CD14-positive monocyte (primary cell): ENCODE measurements around the gene TMEM151A. TPM values are rescaled to one million over a fixed set of nuclear protein-coding genes. Genes with fewer than 3 reads are reported as not detected.

Experiments
- DNase-seq, 3 donors: peaks; one replicate each; pipeline ENCODE4 v3.0.0-alpha.2; 2011 to 2022
- H2AFZ ChIP-seq: 2 replicates; pipeline ENCODE4 v1.6.0; 2012; ENCODE audit warnings: mild to moderate bottlenecking, low read depth, low read length, inconsistent platforms; ENCODE audit not compliant: insufficient read depth, poor library complexity, severe bottlenecking
- H3K27ac ChIP-seq, 2 donors: 1 replicate in 1 of 2; 2 replicates in 1 of 2; pipeline ENCODE4 v1.5.1; 2012 to 2013; ENCODE audit warnings: low read length in 2 of 2, control low read depth in 1 of 2, inconsistent platforms in 1 of 2, low read depth in 1 of 2, mild to moderate bottlenecking in 1 of 2
- H3K27me3 ChIP-seq, 2 donors: one replicate each; pipeline versions ENCODE4 v1.6.0 to v1.6.1; 2011 to 2013; ENCODE audit warnings: low read length in 2 of 2; ENCODE audit not compliant: control insufficient read depth in 2 of 2, insufficient read depth in 2 of 2
- H3K36me3 ChIP-seq, 2 donors: replicated peaks in 1 of 2; 1 replicate in 1 of 2; 2 replicates in 1 of 2; pipeline versions ENCODE4 v1.5.1 to v1.6.1; 2012 to 2013; ENCODE audit warnings: low read length in 2 of 2, control low read depth in 1 of 2, inconsistent platforms in 1 of 2, mild to moderate bottlenecking in 1 of 2; ENCODE audit not compliant: insufficient read depth in 2 of 2, control insufficient read depth in 1 of 2
- H3K4me1 ChIP-seq, 2 donors: 1 replicate in 1 of 2; 2 replicates in 1 of 2; pipeline versions ENCODE4 v1.5.1 to v1.6.1; 2012 to 2013; ENCODE audit warnings: low read length in 2 of 2, control low read depth in 1 of 2, inconsistent platforms in 1 of 2, mild to moderate bottlenecking in 1 of 2, moderate library complexity in 1 of 2; ENCODE audit not compliant: insufficient read depth in 2 of 2, control insufficient read depth in 1 of 2
- H3K4me2 ChIP-seq: replicated peaks from 2 replicates; pipeline ENCODE3; 2012; ENCODE audit warnings: low read length, moderate library complexity, mild to moderate bottlenecking; ENCODE audit not compliant: poor library complexity, severe bottlenecking; ENCODE audit errors: extremely low read depth
- H3K4me3 ChIP-seq, 3 experiments: fragments of 200-600 bp in 1 of 3; sonication (generic) in 1 of 3; replicated peaks in 1 of 3; 1 replicate in 2 of 3; 2 replicates in 1 of 3; pipeline ENCODE4 v1.5.1; 2011 to 2013; ENCODE audit warnings: low read length in 3 of 3, mild to moderate bottlenecking in 3 of 3, control low read depth in 2 of 3, low read depth in 2 of 3, inconsistent platforms in 1 of 3, moderate library complexity in 1 of 3
- H3K79me2 ChIP-seq: 2 replicates; pipeline ENCODE4 v1.6.0; 2012; ENCODE audit warnings: mild to moderate bottlenecking, control low read depth, inconsistent platforms, low read length, moderate library complexity; ENCODE audit not compliant: insufficient read depth
- H3K9ac ChIP-seq: 2 replicates; pipeline ENCODE4 v1.6.0; 2017; ENCODE audit warnings: low read length, mild to moderate bottlenecking; ENCODE audit not compliant: insufficient read depth, poor library complexity, severe bottlenecking
- H3K9me3 ChIP-seq, 2 donors: replicated peaks in 1 of 2; 1 replicate in 1 of 2; 2 replicates in 1 of 2; pipeline versions ENCODE4 v1.5.1 to v1.6.1; 2012 to 2013; ENCODE audit warnings: low read length in 2 of 2, control low read depth in 1 of 2; ENCODE audit not compliant: control insufficient read depth in 1 of 2, insufficient read depth in 1 of 2
- H4K20me1 ChIP-seq: 2 replicates; pipeline ENCODE4 v1.6.0; 2012; ENCODE audit warnings: mild to moderate bottlenecking, low read length, control low read depth, moderate library complexity; ENCODE audit not compliant: insufficient read depth
- H3K27ac Mint-ChIP-seq, 7 donors: one replicate each; pipeline ENCODE4 v1.8.0; 2020; ENCODE audit warnings: mild to moderate bottlenecking in 7 of 7, mixed read lengths in 7 of 7, moderate library complexity in 6 of 7, inconsistent platforms in 2 of 7
- H3K27me3 Mint-ChIP-seq, 3 donors: one replicate each; pipeline ENCODE4 v1.8.0; 2021 to 2022; ENCODE audit warnings: low read depth in 3 of 3, mild to moderate bottlenecking in 3 of 3, mixed read lengths in 3 of 3, moderate library complexity in 3 of 3, inconsistent platforms in 1 of 3
- H3K36me3 Mint-ChIP-seq, 2 donors: one replicate each; pipeline ENCODE4 v1.8.0; 2020; ENCODE audit warnings: mixed read lengths in 2 of 2, inconsistent platforms in 1 of 2, mild to moderate bottlenecking in 1 of 2
- H3K4me1 Mint-ChIP-seq: one replicate; pipeline ENCODE4 v1.8.0; 2020; ENCODE audit warnings: mild to moderate bottlenecking, mixed read lengths
- H3K4me3 Mint-ChIP-seq, 2 donors: one replicate each; pipeline ENCODE4 v1.8.0; 2020; ENCODE audit warnings: mild to moderate bottlenecking in 2 of 2, mixed read lengths in 2 of 2, moderate library complexity in 1 of 2
- H3K9me3 Mint-ChIP-seq, 7 donors: one replicate each; pipeline ENCODE4 v1.8.0; 2020 to 2022; ENCODE audit warnings: mixed read lengths in 7 of 7, mild to moderate bottlenecking in 6 of 7, moderate library complexity in 6 of 7, inconsistent platforms in 2 of 7
- WGBS: methylation state at CpG from one replicate; pipeline ENCODE4 v1.1.5; 2013; ENCODE audit warnings: missing lambda C conversion rate; ENCODE audit not compliant: insufficient coverage; 5-methylcytosine and 5-hydroxymethylcytosine counted together
- intact Hi-C, 2 donors: fragments of 100-400 bp; cut with micrococcal nuclease; formaldehyde crosslinking; loops; one replicate each; pipeline versions ENCODE4 v1.15.0 to v1.15.1; 2023
- polyA plus RNA-seq, 3 donors: library from polyadenylated mRNA; depleted of rRNA in 1 of 3; unstranded in 2 of 3; stranded (reverse) in 1 of 3; fragments of 300-500 nt in 2 of 3; fragments of >200 nt in 1 of 3; fragmentation: Illumina TruSeq in 2 of 3; gene quantifications; 1 replicate in 2 of 3; 2 replicates in 1 of 3; pipeline ENCODE4 v1.2.3, GENCODE V29; 2012 to 2021
- TF ChIP-seq, protein P1 (sequence below): fragments of 200-600 bp; IDR thresholded peaks from one replicate; pipeline ENCODE4 v1.8.0; 2022; ENCODE audit warnings: antibody characterized with exemption, mild to moderate bottlenecking

TMEM151A gene
- polyA plus RNA-seq, 3 donors, result not detected

GRCh38 chr11:66294626-66295620 is 3.2 kb downstream of the TMEM151A start:
- no peak overlapping the region for H3K27ac ChIP-seq
- peaks cover 3 to 7% of the 10 kb centered on the region in 2 donors for H3K36me3 Mint-ChIP-seq
- intact Hi-C loops, result no loop called here
- H3K4me1 ChIP-seq, result peaks cover 10 to 14% of the 10 kb centered on the region in 2 donors
- H3K4me3 ChIP-seq, result no peak overlapping the region
- peaks cover 0 to 11% of the 10 kb centered on the region in 2 donors for H3K9me3 ChIP-seq
- peaks cover 22 to 44% of the 10 kb centered on the region in 2 donors for H3K27me3 ChIP-seq
- H3K4me1 Mint-ChIP-seq, result peaks cover 9% of the 10 kb centered on the region
- H2AFZ ChIP-seq, result no peak overlapping the region
- H3K4me3 Mint-ChIP-seq, result no peak overlapping the region
- H3K9ac ChIP-seq, result no peak overlapping the region
- no peaks in the 10 kb centered on the region for H4K20me1 ChIP-seq
- H3K9me3 Mint-ChIP-seq, result peaks cover 0 to 7% (median 4%) of the 10 kb centered on the region in 7 donors
- whole genome bisulfite sequencing, result 77% methylated on average over 107 of the region's 123 CpGs
- no peak overlapping the region for H3K4me2 ChIP-seq
- no peak for DNase-seq
- no peaks in the 10 kb centered on the region for H3K36me3 ChIP-seq
- no peak overlapping the region for H3K27ac Mint-ChIP-seq
- TF ChIP-seq, protein P1, sequence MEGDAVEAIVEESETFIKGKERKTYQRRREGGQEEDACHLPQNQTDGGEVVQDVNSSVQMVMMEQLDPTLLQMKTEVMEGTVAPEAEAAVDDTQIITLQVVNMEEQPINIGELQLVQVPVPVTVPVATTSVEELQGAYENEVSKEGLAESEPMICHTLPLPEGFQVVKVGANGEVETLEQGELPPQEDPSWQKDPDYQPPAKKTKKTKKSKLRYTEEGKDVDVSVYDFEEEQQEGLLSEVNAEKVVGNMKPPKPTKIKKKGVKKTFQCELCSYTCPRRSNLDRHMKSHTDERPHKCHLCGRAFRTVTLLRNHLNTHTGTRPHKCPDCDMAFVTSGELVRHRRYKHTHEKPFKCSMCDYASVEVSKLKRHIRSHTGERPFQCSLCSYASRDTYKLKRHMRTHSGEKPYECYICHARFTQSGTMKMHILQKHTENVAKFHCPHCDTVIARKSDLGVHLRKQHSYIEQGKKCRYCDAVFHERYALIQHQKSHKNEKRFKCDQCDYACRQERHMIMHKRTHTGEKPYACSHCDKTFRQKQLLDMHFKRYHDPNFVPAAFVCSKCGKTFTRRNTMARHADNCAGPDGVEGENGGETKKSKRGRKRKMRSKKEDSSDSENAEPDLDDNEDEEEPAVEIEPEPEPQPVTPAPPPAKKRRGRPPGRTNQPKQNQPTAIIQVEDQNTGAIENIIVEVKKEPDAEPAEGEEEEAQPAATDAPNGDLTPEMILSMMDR, result no peak
- no peaks in the 10 kb centered on the region for H3K79me2 ChIP-seq
- peaks cover 37 to 56% (median 38%) of the 10 kb centered on the region in 3 donors for H3K27me3 Mint-ChIP-seq

DNA sequence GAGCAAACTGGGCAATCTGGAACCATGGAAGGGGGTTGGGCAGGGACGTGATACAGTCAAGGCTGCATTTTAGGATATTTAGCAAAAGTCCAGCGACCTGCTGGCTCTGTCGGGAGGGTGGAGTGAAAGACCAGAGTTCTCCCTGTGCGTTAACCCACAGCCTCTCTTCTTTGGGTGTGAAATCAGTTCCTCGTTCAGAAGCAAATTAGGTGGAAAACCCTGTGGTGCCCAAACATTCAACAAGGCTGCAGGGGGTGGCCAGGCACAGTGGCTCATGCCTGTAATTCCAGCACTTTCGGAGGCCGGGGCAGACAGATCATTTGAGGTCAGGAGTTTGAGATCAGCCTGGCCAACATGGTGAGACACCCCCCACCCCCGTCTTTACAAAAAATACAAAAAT is 5.9 kb downstream of the TMEM151A start:
- Histone ChIP-seq H3K27me3 (peaks cover 0 to 21% of the 10 kb centered on the region in 2 donors), H2AFZ (no peak overlapping the region), H4K20me1 (no peaks in the 10 kb centered on the region), H3K4me3 (no peak overlapping the region), H3K9ac (no peak overlapping the region), H3K4me2 (no peak overlapping the region), H3K36me3 (no peaks in the 10 kb centered on the region), H3K4me1 (no peaks in the 10 kb centered on the region), H3K27ac (no peak overlapping the region), H3K79me2 (no peaks in the 10 kb centered on the region), H3K9me3 (peaks cover 0 to 4% of the 10 kb centered on the region in 2 donors)
- TF ChIP-seq, protein P1, result no peak
- WGBS, result 67% methylated on average over 5 of the region's 8 CpGs
- intact Hi-C loops, result no loop called here
- peaks cover 3% of the 10 kb centered on the region for H3K4me1 Mint-ChIP-seq
- H3K27me3 Mint-ChIP-seq, result peaks cover 20 to 30% (median 20%) of the 10 kb centered on the region in 3 donors
- H3K27ac Mint-ChIP-seq, result no peak overlapping the region
- H3K4me3 Mint-ChIP-seq, result no peak overlapping the region
- H3K9me3 Mint-ChIP-seq, result peaks cover 0 to 4% (median under 1%) of the 10 kb centered on the region in 7 donors
- H3K36me3 Mint-ChIP-seq, result peaks cover 0 to 3% of the 10 kb centered on the region in 2 donors
- no peak for DNase-seq
